Natural killer cell (primary cell): ENCODE measurements around the gene ATP5MG. TPM values are rescaled to one million over a fixed set of nuclear protein-coding genes. Genes with fewer than 3 reads are reported as not detected.

Experiments used
- ATAC-seq, 3 donors: fragments of 150-1000 bp in 2 of 3; fragments of 200-7000 bp in 1 of 3; cut with Tn5 transposase; 1 replicate in 1 of 3; 2 replicates in 2 of 3; pipeline ENCODE4 v1.10.0; 2021; ENCODE audit warnings: mild to moderate bottlenecking in 2 of 3, moderate library complexity in 2 of 3
- DNase-seq, 2 donors: peaks; one replicate each; pipeline versions ENCODE4 v3.0.0 to v3.0.0-alpha.2; 2013 to 2021; ENCODE audit warnings: mixed read lengths in 1 of 2
- H3K27ac ChIP-seq: one replicate; pipeline ENCODE4 v1.5.1; 2013; ENCODE audit warnings: mild to moderate bottlenecking, low read length
- H3K27me3 ChIP-seq: one replicate; pipeline ENCODE4 v1.6.1; 2013; ENCODE audit warnings: low read length; ENCODE audit not compliant: control insufficient read depth, insufficient read depth
- H3K36me3 ChIP-seq: one replicate; pipeline ENCODE4 v1.6.1; 2013; ENCODE audit warnings: low read length; ENCODE audit not compliant: control insufficient read depth, insufficient read depth
- H3K4me1 ChIP-seq: one replicate; pipeline ENCODE4 v1.6.1; 2013; ENCODE audit warnings: low read length; ENCODE audit not compliant: control insufficient read depth, insufficient read depth
- H3K4me3 ChIP-seq: one replicate; pipeline ENCODE4 v1.5.1; 2013; ENCODE audit warnings: low read length
- H3K9me3 ChIP-seq: one replicate; pipeline ENCODE4 v1.6.1; 2013; ENCODE audit warnings: low read length; ENCODE audit not compliant: control insufficient read depth, insufficient read depth
- H3K27ac Mint-ChIP-seq, 2 donors: one replicate each; pipeline ENCODE4 v1.8.0; 2022; ENCODE audit warnings: mild to moderate bottlenecking in 2 of 2, mixed read lengths in 2 of 2, moderate library complexity in 1 of 2
- H3K27me3 Mint-ChIP-seq, 2 donors: one replicate each; pipeline ENCODE4 v1.8.0; 2022; ENCODE audit warnings: low read depth in 2 of 2, mixed read lengths in 2 of 2
- H3K36me3 Mint-ChIP-seq: one replicate; pipeline ENCODE4 v1.8.0; 2022; ENCODE audit warnings: mixed read lengths
- H3K4me1 Mint-ChIP-seq, 2 donors: one replicate each; pipeline ENCODE4 v1.8.0; 2022; ENCODE audit warnings: mixed read lengths in 2 of 2
- H3K4me3 Mint-ChIP-seq: one replicate; pipeline ENCODE4 v1.8.0; 2022; ENCODE audit warnings: mild to moderate bottlenecking, moderate library complexity, mixed read lengths
- H3K9me3 Mint-ChIP-seq, 2 donors: one replicate each; pipeline ENCODE4 v1.8.0; 2022; ENCODE audit warnings: mixed read lengths in 2 of 2
- CTCF ChIP-seq: fragments of 200-600 bp; IDR thresholded peaks from one replicate; pipeline ENCODE4 v1.8.0; 2022; ENCODE audit warnings: antibody characterized with exemption
- WGBS: methylation state at CpG from one replicate; pipeline ENCODE4 v1.1.7; 2013; ENCODE audit warnings: missing lambda C conversion rate; ENCODE audit not compliant: insufficient coverage; 5-methylcytosine and 5-hydroxymethylcytosine counted together
- intact Hi-C: fragments of 100-400 bp; cut with micrococcal nuclease; formaldehyde crosslinking; loops from one replicate; pipeline ENCODE4 v1.14.2; 2022
- total RNA-seq, 4 donors: library from RNA; stranded (reverse); fragments of 120-200 nt in 1 of 4; gene quantifications; one replicate each; pipeline versions ENCODE4 v1.2.3 to v1.2.4, GENCODE V29; 2013 to 2022

ATP5MG gene
- total RNA-seq, 3 donors from 2014 or later (not counting 1 experiment from before 2014, with no cell fraction given), result 90.3 to 135 (median 107) TPM

- H3K4me1 ChIP-seq, result peaks cover 13% of the 10 kb centered on the region
- peak within 1 kb of the TSS; percentile 75 for H3K27ac ChIP-seq
- peaks cover 9% of the 10 kb centered on the region for H3K36me3 ChIP-seq
- peak; percentile 93 to 99 for DNase-seq
- TF ChIP-seq CTCF, result no peak
- H3K9me3 Mint-ChIP-seq, result peaks cover 0 to 3% of the 10 kb centered on the region in 2 donors
- ATAC-seq, result peak; percentile 90 to 95 (median 90)
- no peaks in the 10 kb centered on the region for H3K9me3 ChIP-seq
- H3K27me3 ChIP-seq, result no peaks in the 10 kb centered on the region
- 4% methylated on average over 33 of the region's 33 CpGs for WGBS
- H3K36me3 Mint-ChIP-seq, result no peaks in the 10 kb centered on the region
- H3K27ac Mint-ChIP-seq, result peak within 1 kb of the TSS; percentile 97 to 100
- peaks cover 35 to 42% of the 10 kb centered on the region in 2 donors for H3K4me1 Mint-ChIP-seq
- peak within 1 kb of the TSS; percentile 98 for H3K4me3 Mint-ChIP-seq
- intact Hi-C loops, result loop anchor here (1.0 to 5.0 kb wide), 2 partner anchors 42 to 107 kb away; partner anchors contain the start of genes ATP5MG and MPZL3
- no peaks in the 10 kb centered on the region for H3K27me3 Mint-ChIP-seq
- H3K4me3 ChIP-seq, result peak within 1 kb of the TSS; percentile 66
Measured at GRCh38 chr11:118359295-118359958, 42.0 kb upstream of the ATP5MG start, which contains the start of gene UBE4A. TSS of gene UBE4A (plus strand) at chr11:118359600. CDS start at chr11:118365081, 5,481 bp downstream.

GRCh38 chr11:118364956-118365615 is 36.3 kb upstream of the ATP5MG start:
- H3K4me3 ChIP-seq, result no peak overlapping the region
- DNase-seq (no peak), ATAC-seq (no peak)
- intact Hi-C loops, result loop anchor here (5.0 kb wide), 1 partner anchor 122 kb away; no protein-coding TSS in a partner anchor
- no peaks in the 10 kb centered on the region for H3K27me3 ChIP-seq
- H3K36me3 Mint-ChIP-seq, result peaks cover 26% of the 10 kb centered on the region
- 92% methylated on average over 2 of the region's 3 CpGs for WGBS
- no peak overlapping the region for H3K27ac ChIP-seq
- H3K9me3 ChIP-seq, result no peaks in the 10 kb centered on the region
- no peaks in the 10 kb centered on the region for H3K9me3 Mint-ChIP-seq
- no peak for TF ChIP-seq CTCF
- no peak overlapping the region for H3K4me3 Mint-ChIP-seq
- H3K27ac Mint-ChIP-seq, result no peak overlapping the region
- H3K4me1 ChIP-seq, result peaks cover 7% of the 10 kb centered on the region
- no peaks in the 10 kb centered on the region for H3K27me3 Mint-ChIP-seq
- peaks cover 22 to 34% of the 10 kb centered on the region in 2 donors for H3K4me1 Mint-ChIP-seq
- H3K36me3 ChIP-seq, result peaks cover 57% of the 10 kb centered on the region

DNA sequence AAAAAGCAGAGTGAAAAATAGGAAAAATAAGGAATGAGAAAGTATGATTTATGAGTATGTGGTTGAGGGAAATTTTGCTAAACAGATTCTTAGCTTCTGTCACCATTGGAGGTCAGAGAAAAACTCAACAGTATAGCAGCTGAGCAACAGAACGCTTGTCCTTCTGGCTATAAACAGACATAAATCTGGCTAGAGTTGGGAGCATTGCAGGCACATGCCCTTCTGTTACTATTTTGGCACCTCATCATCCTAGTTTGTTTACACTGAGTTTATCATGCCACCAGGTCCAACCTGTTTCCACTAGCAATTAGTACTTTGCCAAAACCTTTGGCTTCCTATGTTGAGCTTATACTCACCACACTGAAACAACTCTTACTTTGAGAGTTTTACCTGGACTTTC is 35.1 kb upstream of the ATP5MG start:
- Mint-ChIP-seq H3K27ac (no peak overlapping the region), H3K27me3 (no peaks in the 10 kb centered on the region), H3K9me3 (no peaks in the 10 kb centered on the region), H3K36me3 (peaks cover 31% of the 10 kb centered on the region), H3K4me3 (no peak overlapping the region), H3K4me1 (peaks cover 16 to 27% of the 10 kb centered on the region in 2 donors)
- no peaks in the 10 kb centered on the region for H3K27me3 ChIP-seq
- H3K36me3 ChIP-seq, result peaks cover 70% of the 10 kb centered on the region
- intact Hi-C loops, result no loop called here
- WGBS, result 92% methylated on average over 1 of the region's 1 CpG
- TF ChIP-seq CTCF, result no peak
- no peak overlapping the region for H3K4me3 ChIP-seq
- H3K27ac ChIP-seq, result no peak overlapping the region
- DNase-seq, result no peak
- no peaks in the 10 kb centered on the region for H3K9me3 ChIP-seq
- no peak for ATAC-seq
- H3K4me1 ChIP-seq, result no peaks in the 10 kb centered on the region
